ENCODE measurements around the gene PARD3. TPM values are rescaled to one million over a fixed set of nuclear protein-coding genes. Genes with fewer than 3 reads are reported as not detected.
"Not testable (repeated sequence)": the region's sequence is repeated elsewhere in the genome, so short reads cannot be mapped to it uniquely, and the experiment has no call there.

Gene PARD3
- total RNA-seq, 1 experiment from 2014 or later = 54.0 TPM

GRCh38 chr10:34746094-34746493 lies 69.0 kb downstream of the PARD3 start:
- H3K36me3 ChIP-seq = no peaks in the 10 kb centered on the region
- DNase-seq (ENCODE audit: low read depth in 1 of 2, low spot score in 2 of 2) = no peak
- no peak overlapping the region for H3K27ac ChIP-seq
- no peaks in the 10 kb centered on the region for H3K4me1 ChIP-seq (replicated peaks)
- no peaks in the 10 kb centered on the region for H3K27me3 ChIP-seq (replicated peaks)
- H3K9me3 ChIP-seq (replicated peaks) = no peaks in the 10 kb centered on the region
- no peak overlapping the region for H3K4me3 ChIP-seq

- no peaks in the 10 kb centered on the region for H3K9me3 ChIP-seq (replicated peaks)
- no peak overlapping the region for H3K27ac ChIP-seq
- no peaks in the 10 kb centered on the region for H3K27me3 ChIP-seq (replicated peaks)
- H3K36me3 ChIP-seq = no peaks in the 10 kb centered on the region
- peaks cover 4% of the 10 kb centered on the region for H3K4me1 ChIP-seq (replicated peaks)
- no peak for DNase-seq (ENCODE audit: low read depth in 1 of 2, low spot score in 2 of 2)
- H3K4me3 ChIP-seq = no peak overlapping the region
These were observed 69.9 kb downstream of the PARD3 start for GRCh38 chr10:34745244-34745643.

- Histone ChIP-seq H3K4me1 (replicated peaks) (peaks cover 11% of the 10 kb centered on the region), H3K36me3 (no peaks in the 10 kb centered on the region), H3K4me3 (no peak overlapping the region), H3K27me3 (replicated peaks) (no peaks in the 10 kb centered on the region), H3K9me3 (replicated peaks) (no peaks in the 10 kb centered on the region), H3K27ac (no peak overlapping the region)
- no peak for DNase-seq (ENCODE audit: low read depth in 1 of 2, low spot score in 2 of 2)
These were observed 70.5 kb downstream of the PARD3 start for GRCh38 chr10:34744590-34744989.

- Histone ChIP-seq H3K36me3 (no peaks in the 10 kb centered on the region), H3K27ac (no peak overlapping the region), H3K9me3 (replicated peaks) (no peaks in the 10 kb centered on the region), H3K4me3 (no peak overlapping the region), H3K4me1 (replicated peaks) (peaks cover 11% of the 10 kb centered on the region), H3K27me3 (replicated peaks) (no peaks in the 10 kb centered on the region)
- DNase-seq (ENCODE audit: low read depth in 1 of 2, low spot score in 2 of 2) = no peak
These were observed 71.3 kb downstream of the PARD3 start for GRCh38 chr10:34743814-34744213.

GRCh38 chr10:34742456-34742855 lies 72.6 kb downstream of the PARD3 start:
- Histone ChIP-seq H3K27ac (no peak overlapping the region), H3K4me1 (replicated peaks) (peaks cover 11% of the 10 kb centered on the region), H3K4me3 (no peak overlapping the region), H3K27me3 (replicated peaks) (no peaks in the 10 kb centered on the region), H3K9me3 (replicated peaks) (no peaks in the 10 kb centered on the region), H3K36me3 (no peaks in the 10 kb centered on the region)
- no peak for DNase-seq (ENCODE audit: low read depth in 1 of 2, low spot score in 2 of 2)

- not testable (repeated sequence) for H3K27me3 ChIP-seq (replicated peaks); H3K27ac ChIP-seq; H3K4me3 ChIP-seq; DNase-seq (ENCODE audit: low read depth in 1 of 2, low spot score in 2 of 2); H3K9me3 ChIP-seq (replicated peaks); H3K36me3 ChIP-seq
- peaks cover 11% of the 10 kb centered on the region for H3K4me1 ChIP-seq (replicated peaks)
These were observed 74.0 kb downstream of the PARD3 start for GRCh38 chr10:34741087-34741486.

GRCh38 chr10:34740321-34740720 lies 74.8 kb downstream of the PARD3 start:
- peak overlapping the region; percentile 3 for H3K4me3 ChIP-seq
- H3K27me3 ChIP-seq (replicated peaks) = no peaks in the 10 kb centered on the region
- H3K27ac ChIP-seq = no peak overlapping the region
- H3K4me1 ChIP-seq (replicated peaks) = peaks cover 11% of the 10 kb centered on the region
- no peaks in the 10 kb centered on the region for H3K9me3 ChIP-seq (replicated peaks)
- no peaks in the 10 kb centered on the region for H3K36me3 ChIP-seq
- DNase-seq (ENCODE audit: low read depth in 1 of 2, low spot score in 2 of 2) = no peak

- DNase-seq (ENCODE audit: low read depth in 1 of 2, low spot score in 2 of 2) = peak in 1 of 2 experiments; percentile 56
- Histone ChIP-seq H3K4me1 (replicated peaks) (peaks cover 11% of the 10 kb centered on the region), H3K4me3 (peak overlapping the region; percentile 3), H3K36me3 (no peaks in the 10 kb centered on the region), H3K27me3 (replicated peaks) (no peaks in the 10 kb centered on the region), H3K27ac (no peak overlapping the region), H3K9me3 (replicated peaks) (no peaks in the 10 kb centered on the region)
These were observed 75.2 kb downstream of the PARD3 start for GRCh38 chr10:34739915-34740314.

- Histone ChIP-seq H3K27ac (no peak overlapping the region), H3K27me3 (replicated peaks) (no peaks in the 10 kb centered on the region), H3K9me3 (replicated peaks) (no peaks in the 10 kb centered on the region), H3K36me3 (no peaks in the 10 kb centered on the region), H3K4me3 (no peak overlapping the region), H3K4me1 (replicated peaks) (peaks cover 20% of the 10 kb centered on the region)
- no peak for DNase-seq (ENCODE audit: low read depth in 1 of 2, low spot score in 2 of 2)
These were observed 77.3 kb downstream of the PARD3 start for GRCh38 chr10:34737772-34738169.

GRCh38 chr10:34736976-34737771 lies 77.9 kb downstream of the PARD3 start:
- Histone ChIP-seq H3K9me3 (replicated peaks) (no peaks in the 10 kb centered on the region), H3K36me3 (no peaks in the 10 kb centered on the region), H3K27me3 (replicated peaks) (no peaks in the 10 kb centered on the region), H3K4me3 (no peak overlapping the region), H3K27ac (no peak overlapping the region), H3K4me1 (replicated peaks) (peaks cover 26% of the 10 kb centered on the region)
- DNase-seq (ENCODE audit: low read depth in 1 of 2, low spot score in 2 of 2) = no peak

GRCh38 chr10:34734918-34735317 lies 80.2 kb downstream of the PARD3 start:
- peaks cover 29% of the 10 kb centered on the region for H3K4me1 ChIP-seq (replicated peaks)
- H3K27ac ChIP-seq = no peak overlapping the region
- H3K27me3 ChIP-seq (replicated peaks) = no peaks in the 10 kb centered on the region
- no peak overlapping the region for H3K4me3 ChIP-seq
- H3K9me3 ChIP-seq (replicated peaks) = no peaks in the 10 kb centered on the region
- H3K36me3 ChIP-seq = no peaks in the 10 kb centered on the region
- DNase-seq (ENCODE audit: low read depth in 1 of 2, low spot score in 2 of 2) = no peak

- no peaks in the 10 kb centered on the region for H3K27me3 ChIP-seq (replicated peaks)
- peaks cover 25% of the 10 kb centered on the region for H3K4me1 ChIP-seq (replicated peaks)
- H3K27ac ChIP-seq = peak overlapping the region; percentile 33
- peak in 1 of 2 experiments; percentile 34 for DNase-seq (ENCODE audit: low read depth in 1 of 2, low spot score in 2 of 2)
- H3K9me3 ChIP-seq (replicated peaks) = no peaks in the 10 kb centered on the region
- H3K4me3 ChIP-seq = no peak overlapping the region
- no peaks in the 10 kb centered on the region for H3K36me3 ChIP-seq
These were observed 82.2 kb downstream of the PARD3 start for GRCh38 chr10:34732926-34733325.

- no peaks in the 10 kb centered on the region for H3K36me3 ChIP-seq
- no peaks in the 10 kb centered on the region for H3K27me3 ChIP-seq (replicated peaks)
- no peak for DNase-seq (ENCODE audit: low read depth in 1 of 2, low spot score in 2 of 2)
- no peak overlapping the region for H3K27ac ChIP-seq
- H3K4me3 ChIP-seq = no peak overlapping the region
- H3K4me1 ChIP-seq (replicated peaks) = peaks cover 25% of the 10 kb centered on the region
- no peaks in the 10 kb centered on the region for H3K9me3 ChIP-seq (replicated peaks)
These were observed 83.0 kb downstream of the PARD3 start for GRCh38 chr10:34731885-34732701.

GRCh38 chr10:34731213-34731612 lies 83.9 kb downstream of the PARD3 start:
- Histone ChIP-seq H3K4me3 (no peak overlapping the region), H3K36me3 (no peaks in the 10 kb centered on the region), H3K9me3 (replicated peaks) (no peaks in the 10 kb centered on the region), H3K27ac (no peak overlapping the region), H3K27me3 (replicated peaks) (no peaks in the 10 kb centered on the region), H3K4me1 (replicated peaks) (peaks cover 25% of the 10 kb centered on the region)
- DNase-seq (ENCODE audit: low read depth in 1 of 2, low spot score in 2 of 2) = no peak
